IMR-90 (cell line): ENCODE results near the gene TBCEL. TPM values are rescaled to one million over a fixed set of nuclear protein-coding genes. Genes with fewer than 3 reads are reported as not detected.

Experiments
- ATAC-seq: fragments of 200-7000 bp; cut with Tn5 transposase; 2 replicates; pipeline ENCODE4 v1.9.1; 2020; ENCODE audit warnings: low read depth, mild to moderate bottlenecking, moderate library complexity
- BruUV-seq: library from RNA; stranded (reverse); fragments of 400-500 nt; replicated peaks from 2 replicates; lab custom pipeline; 2021; lab: Mats Ljungman, UMichigan
- CTCF ChIA-PET: fragments of 300-600 bp; formaldehyde crosslinking; extraction: SDS; loops from one replicate; lab custom pipeline; 2021; ENCODE audit warnings: antibody characterized with exemption; lab: Yijun Ruan, JAX
- POLR2A ChIA-PET: fragments of 300-600 bp; sonication (Branson Sonifier 250); formaldehyde crosslinking; loops from one replicate; lab custom pipeline; 2022; ENCODE audit warnings: antibody characterized with exemption; ENCODE audit not compliant: unreplicated experiment; lab: Charles Lee
- DNase-seq: peaks from one replicate; pipeline ENCODE4 v3.0.0; 2013
- H2AFZ ChIP-seq: replicated peaks from 2 replicates; pipeline ENCODE3; 2013; ENCODE audit warnings: low read length, mild to moderate bottlenecking; ENCODE audit not compliant: poor library complexity
- H2AK5ac ChIP-seq: 2 replicates; pipeline ENCODE4 v1.6.1; 2013; ENCODE audit warnings: low read depth, low read length, inconsistent platforms
- H2AK9ac ChIP-seq: replicated peaks from 2 replicates; pipeline ENCODE3; 2013; ENCODE audit warnings: mild to moderate bottlenecking, low read depth, low read length, moderate library complexity; ENCODE audit not compliant: poor library complexity
- H2BK120ac ChIP-seq: 2 replicates; pipeline ENCODE4 v1.6.1; 2013; ENCODE audit warnings: low read depth, low read length, inconsistent platforms
- H2BK15ac ChIP-seq: 3 replicates; pipeline ENCODE4 v1.6.1; 2013; ENCODE audit warnings: low read depth, low read length, inconsistent platforms
- H2BK20ac ChIP-seq: 2 replicates; pipeline ENCODE4 v1.6.1; 2013; ENCODE audit warnings: low read depth, mild to moderate bottlenecking, inconsistent platforms, low read length, moderate library complexity
- H2BK5ac ChIP-seq: 2 replicates; pipeline ENCODE4 v1.6.1; 2013; ENCODE audit warnings: mild to moderate bottlenecking, low read depth, low read length, inconsistent platforms; ENCODE audit not compliant: poor library complexity, severe bottlenecking
- H3K14ac ChIP-seq: replicated peaks from 2 replicates; pipeline ENCODE4 v1.6.1; 2013; ENCODE audit warnings: low read depth, low read length, inconsistent platforms
- H3K18ac ChIP-seq: 2 replicates; pipeline ENCODE4 v1.6.1; 2013; ENCODE audit warnings: low read depth, low read length, control low read depth
- H3K23ac ChIP-seq: 2 replicates; pipeline ENCODE4 v1.6.1; 2013; ENCODE audit warnings: low read depth, low read length, inconsistent platforms
- H3K27ac ChIP-seq: 2 replicates; pipeline ENCODE4 v1.5.1; 2013; ENCODE audit warnings: mild to moderate bottlenecking, control low read depth, low read length; ENCODE audit not compliant: insufficient read depth
- H3K27me3 ChIP-seq: 2 replicates; pipeline ENCODE4 v1.6.1; 2013; ENCODE audit warnings: low read length; ENCODE audit not compliant: control insufficient read depth, insufficient read depth
- H3K36me3 ChIP-seq: 2 replicates; pipeline ENCODE4 v1.6.1; 2013; ENCODE audit warnings: low read length, mixed read lengths; ENCODE audit not compliant: control insufficient read depth, insufficient read depth
- H3K4ac ChIP-seq: 2 replicates; pipeline ENCODE4 v1.6.1; 2013; ENCODE audit warnings: low read depth, low read length, inconsistent platforms
- H3K4me1 ChIP-seq: 2 replicates; pipeline ENCODE4 v1.6.1; 2013; ENCODE audit warnings: low read length, mixed read lengths; ENCODE audit not compliant: control insufficient read depth, insufficient read depth
- H3K4me2 ChIP-seq: 2 replicates; pipeline ENCODE4 v1.6.1; 2013; ENCODE audit warnings: low read depth, mild to moderate bottlenecking, control low read depth, low read length, moderate library complexity
- H3K4me3 ChIP-seq: 2 replicates; pipeline ENCODE4 v1.5.1; 2013; ENCODE audit warnings: low read depth, mild to moderate bottlenecking, control low read depth, low read length, moderate library complexity; ENCODE audit not compliant: insufficient read depth
- H3K56ac ChIP-seq: 2 replicates; pipeline ENCODE4 v1.6.1; 2013; ENCODE audit warnings: low read length, inconsistent platforms; ENCODE audit not compliant: insufficient read depth; ENCODE audit errors: extremely low read depth
- H3K79me1 ChIP-seq, 2 experiments: 2 replicates each; pipeline ENCODE4 v1.6.1; 2013; ENCODE audit warnings: low read length in 2 of 2, inconsistent platforms in 1 of 2, low read depth in 1 of 2
- H3K9ac ChIP-seq: 2 replicates; pipeline ENCODE4 v1.6.1; 2013; ENCODE audit warnings: low read depth, low read length, control low read depth
- H3K9me1 ChIP-seq: 2 replicates; pipeline ENCODE4 v1.6.1; 2013; ENCODE audit warnings: low read length, inconsistent platforms; ENCODE audit not compliant: insufficient read depth
- H3K9me3 ChIP-seq: 2 replicates; pipeline ENCODE4 v1.6.1; 2013; ENCODE audit warnings: low read length; ENCODE audit not compliant: control insufficient read depth, insufficient read depth
- H4K20me1 ChIP-seq: 2 replicates; pipeline ENCODE4 v1.6.1; 2013; ENCODE audit warnings: low read length, inconsistent platforms; ENCODE audit not compliant: insufficient read depth
- H4K5ac ChIP-seq: 2 replicates; pipeline ENCODE4 v1.6.1; 2013; ENCODE audit warnings: mild to moderate bottlenecking, low read depth, low read length, control low read depth
- H4K8ac ChIP-seq, 2 experiments: 2 replicates each; pipeline ENCODE4 v1.6.1; 2013; ENCODE audit warnings: low read depth in 2 of 2, low read length in 2 of 2, control low read depth in 1 of 2, inconsistent platforms in 1 of 2
- H4K91ac ChIP-seq: 2 replicates; pipeline ENCODE4 v1.6.1; 2013; ENCODE audit warnings: low read depth, low read length, inconsistent platforms; ENCODE audit not compliant: insufficient read depth
- CEBPB ChIP-seq: IDR thresholded peaks from 2 replicates; pipeline ENCODE4 v1.6.1; 2012; ENCODE audit warnings: low read depth, low read length, improper control_type of control experiment
- CHD1 ChIP-seq: IDR thresholded peaks from 2 replicates; pipeline ENCODE4 v1.6.1; 2012; ENCODE audit warnings: low read depth, low read length, improper control_type of control experiment
- FOS ChIP-seq: fragments of 150-350 bp; IDR thresholded peaks from 2 replicates; pipeline ENCODE4 v1.6.1; 2016; ENCODE audit warnings: low read depth, low read length
- MAFK ChIP-seq: IDR thresholded peaks from 2 replicates; pipeline ENCODE4 v1.6.1; 2012; ENCODE audit warnings: low read depth, low read length, improper control_type of control experiment
- MAZ ChIP-seq: IDR thresholded peaks from 2 replicates; pipeline ENCODE4 v1.6.1; 2012; ENCODE audit warnings: low read depth, mild to moderate bottlenecking, low read length, improper control_type of control experiment, moderate library complexity, borderline replicate concordance
- MXI1 ChIP-seq: IDR thresholded peaks from 2 replicates; pipeline ENCODE4 v1.6.1; 2012; ENCODE audit warnings: low read depth, mild to moderate bottlenecking, low read length, moderate library complexity, borderline replicate concordance
- NFE2L2 ChIP-seq: fragments of 150-350 bp; IDR thresholded peaks from 2 replicates; pipeline ENCODE4 v1.6.1; 2016; ENCODE audit warnings: low read depth, mild to moderate bottlenecking, low read length
- POLR2A ChIP-seq: IDR thresholded peaks from 2 replicates; pipeline ENCODE4 v1.6.1; 2012; ENCODE audit warnings: mild to moderate bottlenecking, low read depth, low read length
- RAD21 ChIP-seq: IDR thresholded peaks from 2 replicates; pipeline ENCODE4 v1.6.1; 2012; ENCODE audit warnings: low read length, improper control_type of control experiment
- RFX5 ChIP-seq: IDR thresholded peaks from 2 replicates; pipeline ENCODE4 v1.8.0; 2012; ENCODE audit warnings: low read depth, mild to moderate bottlenecking, low read length, moderate library complexity
- WGBS, 2 experiments: methylation state at CpG; one replicate each; pipeline versions ENCODE4 v1.1.5 to v1.1.7; 2013; ENCODE audit warnings: missing lambda C conversion rate in 2 of 2; ENCODE audit not compliant: insufficient read length in 1 of 2; ENCODE audit errors: extremely low coverage in 2 of 2; 5-methylcytosine and 5-hydroxymethylcytosine counted together
- dilution Hi-C: fragments of 300-500 bp; cut with HindIII; formaldehyde crosslinking; loops from one replicate; pipeline ENCODE4 v1.14.3; 2018; ENCODE audit warnings: low sequenced_read_pairs; ENCODE audit not compliant: unreplicated experiment
- in situ Hi-C: fragments of 300-500 bp; cut with MboI; formaldehyde crosslinking; loops from 3 replicates; pipeline ENCODE4 v1.14.3; 2019; ENCODE audit warnings: low sequenced_read_pairs, inconsistent platforms, mixed read lengths
- intact Hi-C: fragments of 100-400 bp; cut with micrococcal nuclease; formaldehyde crosslinking; loops from 2 replicates; pipeline ENCODE4 v1.10.0; 2022
- polyA plus RNA-seq, 3 experiments: library from polyadenylated mRNA; depleted of rRNA; stranded (reverse); fragments of >200 nt; gene quantifications; 2 replicates each; pipeline ENCODE4 v1.2.3, GENCODE V29; 2012; ENCODE audit warnings: low replicate concordance in 1 of 3
- total RNA-seq: library from RNA; depleted of rRNA; stranded (reverse); fragments of >200 nt; gene quantifications from 2 replicates; pipeline ENCODE4 v1.2.3, GENCODE V29; 2012
- TF ChIP-seq, protein P1 (sequence below): conservative IDR thresholded peaks from 2 replicates; pipeline ENCODE4 v1.5.1; 2012; ENCODE audit warnings: mild to moderate bottlenecking, low read depth, low read length, improper control_type of control experiment

Gene TBCEL
- total and polyA plus RNA-seq, 2 of the 4 experiments (the other 2 are of a cell fraction) = 7.1 to 21.0 TPM

DNA sequence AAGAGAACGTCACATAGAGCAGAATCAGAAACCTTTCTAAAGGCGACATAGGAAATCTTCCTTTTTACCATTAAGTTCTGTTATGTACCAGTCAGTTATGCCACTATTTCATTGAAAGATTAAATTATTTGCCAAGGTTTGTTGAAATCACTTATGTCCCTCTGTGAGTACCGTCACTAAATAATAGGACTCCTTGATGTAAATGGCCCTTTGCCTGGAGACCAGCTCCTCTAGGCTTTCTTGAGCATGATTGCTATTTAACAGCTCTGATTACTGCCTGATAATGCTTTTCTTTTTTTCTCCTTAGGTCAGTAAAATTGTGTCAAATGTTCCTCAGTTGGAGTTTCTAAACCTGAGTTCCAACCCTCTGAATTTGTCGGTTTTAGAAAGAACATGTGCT is 29.3 kb downstream of the TBCEL start:
- ChIA-PET POLR2A (no interaction called here), CTCF (no interaction called here)
- Histone ChIP-seq H3K9me3 (no peaks in the 10 kb centered on the region), H2BK20ac (no peak overlapping the region), H3K4me1 (no peaks in the 10 kb centered on the region), H3K23ac (no peak overlapping the region), H2BK15ac (no peak overlapping the region), H3K18ac (no peak overlapping the region), H3K4ac (no peak overlapping the region), H3K4me3 (no peak overlapping the region), H3K9me1 (no peaks in the 10 kb centered on the region), H3K4me2 (no peak overlapping the region), H3K56ac (no peak overlapping the region), H2BK120ac (no peak overlapping the region), H4K91ac (no peak overlapping the region), H2BK5ac (no peak overlapping the region), H4K20me1 (no peaks in the 10 kb centered on the region), H4K8ac (no peak overlapping the region), H3K27ac (no peak overlapping the region), H4K5ac (no peak overlapping the region), H3K27me3 (no peaks in the 10 kb centered on the region), H3K9ac (no peak overlapping the region), H3K14ac (no peak overlapping the region), H2AK9ac (no peak overlapping the region), H2AFZ (no peak overlapping the region), H3K79me1 (no peaks in the 10 kb centered on the region), H2AK5ac (no peak overlapping the region), H3K36me3 (peaks cover 13% of the 10 kb centered on the region)
- BruUV-seq = no TSS peak
- intact Hi-C loops = no loop called here
- DNase-seq = no peak
- dilution Hi-C loops = no loop called here
- TF ChIP-seq CEBPB = no peak
- no peak for TF ChIP-seq MXI1
- TF ChIP-seq FOS = no peak
- TF ChIP-seq, protein P1, sequence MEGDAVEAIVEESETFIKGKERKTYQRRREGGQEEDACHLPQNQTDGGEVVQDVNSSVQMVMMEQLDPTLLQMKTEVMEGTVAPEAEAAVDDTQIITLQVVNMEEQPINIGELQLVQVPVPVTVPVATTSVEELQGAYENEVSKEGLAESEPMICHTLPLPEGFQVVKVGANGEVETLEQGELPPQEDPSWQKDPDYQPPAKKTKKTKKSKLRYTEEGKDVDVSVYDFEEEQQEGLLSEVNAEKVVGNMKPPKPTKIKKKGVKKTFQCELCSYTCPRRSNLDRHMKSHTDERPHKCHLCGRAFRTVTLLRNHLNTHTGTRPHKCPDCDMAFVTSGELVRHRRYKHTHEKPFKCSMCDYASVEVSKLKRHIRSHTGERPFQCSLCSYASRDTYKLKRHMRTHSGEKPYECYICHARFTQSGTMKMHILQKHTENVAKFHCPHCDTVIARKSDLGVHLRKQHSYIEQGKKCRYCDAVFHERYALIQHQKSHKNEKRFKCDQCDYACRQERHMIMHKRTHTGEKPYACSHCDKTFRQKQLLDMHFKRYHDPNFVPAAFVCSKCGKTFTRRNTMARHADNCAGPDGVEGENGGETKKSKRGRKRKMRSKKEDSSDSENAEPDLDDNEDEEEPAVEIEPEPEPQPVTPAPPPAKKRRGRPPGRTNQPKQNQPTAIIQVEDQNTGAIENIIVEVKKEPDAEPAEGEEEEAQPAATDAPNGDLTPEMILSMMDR = no peak
- TF ChIP-seq MAFK = no peak
- TF ChIP-seq MAZ = no peak
- no peak for TF ChIP-seq CHD1
- no peak for TF ChIP-seq POLR2A
- TF ChIP-seq RFX5 = no peak
- no peak for TF ChIP-seq RAD21
- TF ChIP-seq NFE2L2 = no peak
- WGBS, 2 experiments = no CpG with 5 or more reads among the region's 4 CpGs
- in situ Hi-C loops = no loop called here
- ATAC-seq = no peak
